Left forelimb (tissue), 1 donor: ENCODE results near the gene RBM34.
"Not testable (repeated sequence)": the region's sequence is repeated elsewhere in the genome, so short reads cannot be mapped to it uniquely, and the experiment has no call there.

Experiments
- DNase-seq: peaks from one replicate; pipeline ENCODE4 v3.0.0-alpha.2; 2018; ENCODE audit warnings: low spot score

Gene RBM34

DNA sequence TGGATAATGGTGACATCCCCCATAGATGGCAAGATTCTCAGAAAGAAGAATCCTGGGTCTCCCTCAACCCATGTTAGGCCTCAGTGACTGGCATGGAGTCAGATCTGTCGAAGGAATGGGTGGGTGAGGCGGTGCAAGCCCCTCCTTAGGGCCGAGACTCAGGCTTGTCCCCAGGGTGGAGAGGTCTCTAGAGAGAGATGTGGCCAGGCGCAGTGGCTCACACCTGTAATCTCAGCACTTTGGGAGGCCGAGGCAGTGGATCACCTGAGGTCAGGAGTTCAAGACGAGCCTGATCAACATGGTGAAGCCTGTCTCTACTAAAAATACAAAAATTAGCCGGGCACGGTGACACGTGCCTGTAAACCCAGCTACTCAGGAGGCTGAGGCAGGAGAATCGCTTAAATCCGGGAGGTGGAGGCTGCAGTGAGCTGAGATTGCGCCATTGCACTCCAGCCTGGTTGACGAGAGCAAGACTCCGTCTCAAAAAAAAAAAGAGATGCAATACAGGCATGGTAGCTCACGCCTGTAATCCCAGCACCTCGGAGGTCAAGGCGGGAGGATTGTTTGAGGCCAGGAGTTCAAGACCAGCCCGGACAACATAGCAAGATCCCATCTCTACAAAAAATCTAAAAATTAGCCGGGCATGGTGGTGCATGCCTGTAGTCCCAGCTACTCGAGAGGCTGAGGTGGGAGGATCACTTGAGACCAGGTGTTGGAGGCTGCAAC is 69.6 kb downstream of the RBM34 start:
- DNase-seq: not testable (repeated sequence)

DNA sequence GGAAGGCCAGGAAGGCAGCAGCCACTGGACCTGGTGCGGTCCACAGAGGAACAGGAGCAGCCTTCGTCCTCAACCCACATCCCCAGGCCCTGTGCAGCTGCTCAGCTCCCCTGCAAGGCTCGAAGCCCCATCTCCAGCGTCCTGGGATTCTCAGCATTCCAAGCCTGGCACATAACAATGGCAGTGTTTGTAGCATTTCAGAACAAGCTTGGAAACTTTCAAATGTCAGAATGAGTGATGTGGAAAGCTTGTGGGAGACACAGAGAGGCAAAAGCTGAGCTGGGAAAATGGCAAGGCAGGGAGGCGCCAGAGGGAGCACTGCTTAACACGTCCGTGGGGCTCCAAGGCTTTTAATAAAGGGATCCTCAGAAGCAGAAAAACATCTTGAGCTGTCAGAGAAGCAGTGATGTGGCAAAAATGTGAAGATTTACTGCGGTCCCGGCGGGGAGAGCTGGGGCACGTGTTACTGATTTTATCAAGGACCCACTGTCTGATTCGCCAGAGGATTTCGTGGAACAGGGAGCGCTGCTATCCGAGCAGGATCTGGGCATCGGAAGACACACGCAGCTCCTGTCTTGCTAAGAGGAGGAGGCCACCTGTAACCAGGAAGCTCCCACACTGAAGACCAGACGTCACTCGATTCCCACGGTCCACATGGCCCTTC is 70.5 kb downstream of the RBM34 start:
- no peak for DNase-seq

DNA sequence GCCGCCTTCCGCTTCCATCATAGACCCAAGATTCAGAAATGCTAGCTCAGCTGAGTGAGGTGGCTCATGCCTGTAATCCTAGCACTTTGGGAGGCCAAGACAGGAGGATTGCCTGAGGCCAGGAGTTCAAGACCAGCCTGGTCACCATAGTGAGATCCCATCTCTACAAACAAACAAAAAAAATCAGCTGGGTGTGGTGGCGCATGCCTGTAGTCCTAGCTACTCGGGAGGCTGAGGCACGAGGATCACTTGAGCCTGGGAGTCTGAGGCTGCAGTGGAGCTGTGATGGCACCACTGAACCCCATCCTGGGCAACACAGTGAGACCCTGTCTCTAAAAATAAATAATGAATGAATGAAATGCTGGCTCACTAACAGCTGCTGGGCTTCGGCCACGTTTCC is 72.1 kb downstream of the RBM34 start:
- no peak for DNase-seq

DNA sequence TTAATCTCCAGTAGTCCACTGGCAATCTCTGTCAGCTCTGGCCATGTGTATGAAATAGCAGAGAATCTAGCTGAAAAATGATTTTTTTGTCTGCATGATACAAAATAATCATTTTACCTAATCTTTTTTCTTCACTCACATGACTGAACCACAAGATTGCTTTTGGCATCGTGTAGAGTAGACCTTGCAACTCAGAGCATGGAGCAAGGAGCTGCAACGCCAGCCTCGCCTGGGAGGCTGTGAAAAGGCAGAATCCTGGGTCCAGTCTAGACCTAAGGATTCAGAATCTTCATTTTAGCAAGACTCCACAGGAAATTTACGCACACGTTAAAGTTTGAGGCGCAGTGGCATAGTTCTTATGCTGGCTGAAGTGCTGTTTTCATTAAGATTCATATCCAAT is 72.6 kb downstream of the RBM34 start:
- DNase-seq: no peak

DNA sequence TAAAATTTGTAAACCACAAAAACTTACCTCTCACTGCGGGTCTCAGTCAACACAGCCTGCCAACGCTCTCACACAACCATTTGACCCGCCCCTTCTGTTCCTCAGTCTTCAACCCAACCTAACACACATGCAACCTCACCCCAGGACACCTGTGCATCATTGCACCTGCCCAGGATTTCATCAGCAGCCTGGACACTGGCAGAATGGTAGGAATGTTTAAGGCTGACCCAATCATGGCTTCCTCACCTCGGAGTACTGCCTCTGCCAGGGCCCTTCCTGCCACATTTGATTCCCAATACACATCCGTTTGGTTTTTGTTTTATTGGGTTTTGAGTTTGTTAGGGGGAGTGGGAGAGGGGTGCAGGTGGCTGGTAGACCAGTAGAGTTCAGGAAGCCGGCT is 73.1 kb downstream of the RBM34 start:
- DNase-seq: no peak

DNA sequence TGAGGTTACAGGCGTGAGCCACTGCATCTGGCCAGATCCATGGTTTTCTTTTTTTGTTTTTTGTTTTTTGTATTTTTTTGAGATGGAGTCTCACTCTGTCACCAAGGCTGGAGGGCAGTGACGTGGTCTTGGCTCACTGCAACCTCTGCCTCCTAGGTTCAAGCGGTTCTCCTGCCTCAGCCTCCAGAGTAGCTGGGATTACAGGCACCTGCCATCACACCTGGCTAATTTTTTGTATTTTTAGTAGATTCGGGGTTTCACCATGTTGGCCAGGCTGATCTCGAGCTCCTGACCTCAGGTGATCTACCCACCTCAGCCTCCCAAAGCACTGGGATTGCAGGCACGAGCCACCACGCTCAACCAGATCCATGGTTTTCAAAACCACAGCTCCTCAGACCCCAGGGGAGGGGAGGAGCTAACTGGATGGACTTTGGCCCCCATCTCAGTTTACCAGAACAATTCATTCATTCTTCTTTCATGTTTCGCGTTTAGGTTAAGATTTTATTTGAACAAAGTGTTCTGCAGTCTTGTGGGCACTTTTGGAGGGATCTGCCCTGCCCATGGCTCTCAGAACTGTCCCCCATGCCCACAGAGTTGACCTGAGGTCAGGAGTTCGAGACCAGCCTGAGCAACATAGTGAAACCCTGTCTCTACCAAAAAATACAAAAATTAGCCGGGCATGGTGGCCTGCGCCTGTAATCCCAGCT is 75.5 kb downstream of the RBM34 start:
- not testable (repeated sequence) for DNase-seq
